Activated CD8-positive, alpha-beta memory T cell treated with anti-CD3 and anti-CD28 coated beads for 48 hours (primary cell): ENCODE results near the gene ERCC4.

ENCODE experiments used
- DNase-seq, 3 experiments: peaks; one replicate each; pipeline ENCODE4 v3.0.0-alpha.2; 2020; ENCODE audit warnings: low read depth in 2 of 3, low spot score in 2 of 3

The ERCC4 gene

DNA sequence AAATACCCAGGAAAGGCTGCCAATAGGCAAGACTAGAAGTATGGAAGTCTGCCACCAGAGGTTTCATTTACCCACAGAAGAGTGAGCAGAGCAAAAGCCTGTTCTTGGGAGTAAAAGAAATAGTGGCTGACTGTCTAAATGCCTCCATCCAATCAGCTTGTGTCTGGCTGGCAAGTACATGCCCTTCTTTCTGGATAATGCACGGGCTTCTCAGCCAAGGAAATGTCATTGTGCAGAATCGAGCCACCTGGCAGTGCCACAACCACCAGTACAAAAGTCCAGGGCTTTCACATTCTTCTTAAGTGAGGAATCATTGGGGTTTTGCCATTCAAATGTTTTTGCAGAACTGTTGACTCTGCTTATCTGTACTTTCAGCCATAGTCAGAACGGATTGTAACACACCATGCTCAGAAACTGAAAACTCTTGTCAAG is 10.1 kb upstream of the ERCC4 start:
- DNase-seq: no peak

GRCh38 chr16:13911306-13911705 is 8.6 kb upstream of the ERCC4 start:
- no peak for DNase-seq

- no peak for DNase-seq
Observed at GRCh38 chr16:13911871-13912270, 8.1 kb upstream of the ERCC4 start.

GRCh38 chr16:13912891-13913290 is 7.1 kb upstream of the ERCC4 start:
- DNase-seq: no peak

- no peak for DNase-seq
Observed at GRCh38 chr16:13913374-13914292, 6.3 kb upstream of the ERCC4 start.

GRCh38 chr16:13915033-13915635 is 4.8 kb upstream of the ERCC4 start:
- DNase-seq: no peak

DNA sequence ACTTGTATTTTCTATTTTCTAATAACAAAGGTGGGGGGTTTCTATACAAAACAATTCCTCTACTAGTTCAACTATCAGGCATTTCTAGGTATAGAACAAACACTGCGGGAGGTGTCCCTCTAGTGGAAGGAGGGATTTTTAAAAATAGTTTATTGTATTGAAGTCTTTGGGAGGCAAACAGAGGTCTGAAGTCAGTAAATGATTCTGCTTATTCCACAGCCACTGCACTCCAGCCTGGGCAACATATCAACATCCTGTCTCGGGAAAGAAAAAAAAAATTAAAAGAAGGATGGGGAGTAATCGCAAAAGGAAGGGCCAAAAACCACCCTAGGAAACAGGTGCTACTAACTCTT is 648 bp upstream of the ERCC4 start:
- no peak for DNase-seq

- DNase-seq: no peak
Observed at GRCh38 chr16:13920510-13920818, 510 bp downstream of the ERCC4 start.

- DNase-seq: no peak
Observed at GRCh38 chr16:13921328-13921727, 1.4 kb downstream of the ERCC4 start.

GRCh38 chr16:13923703-13924298 is 3.8 kb downstream of the ERCC4 start:
- DNase-seq: no peak

- DNase-seq: no peak
Observed at GRCh38 chr16:13926464-13926863, 6.5 kb downstream of the ERCC4 start.

DNA sequence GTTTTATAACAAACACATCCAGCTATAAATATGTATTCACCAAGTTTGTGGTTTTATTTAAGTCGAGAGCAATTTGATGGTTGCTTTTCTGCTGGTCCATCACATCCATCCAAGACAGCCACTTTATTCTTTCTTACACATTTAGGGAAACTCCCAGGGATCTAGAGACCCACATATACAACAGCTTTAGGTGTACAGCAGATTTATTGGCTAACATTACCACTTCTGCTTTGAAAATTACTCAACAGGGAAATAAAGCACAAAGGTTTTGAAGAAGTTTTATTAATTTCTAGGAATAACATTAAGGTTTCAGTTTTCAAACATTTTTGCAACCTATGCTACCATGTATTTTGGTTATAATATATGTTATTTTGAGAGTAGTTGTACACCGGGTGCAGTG is 6.9 kb downstream of the ERCC4 start:
- DNase-seq: no peak

DNA sequence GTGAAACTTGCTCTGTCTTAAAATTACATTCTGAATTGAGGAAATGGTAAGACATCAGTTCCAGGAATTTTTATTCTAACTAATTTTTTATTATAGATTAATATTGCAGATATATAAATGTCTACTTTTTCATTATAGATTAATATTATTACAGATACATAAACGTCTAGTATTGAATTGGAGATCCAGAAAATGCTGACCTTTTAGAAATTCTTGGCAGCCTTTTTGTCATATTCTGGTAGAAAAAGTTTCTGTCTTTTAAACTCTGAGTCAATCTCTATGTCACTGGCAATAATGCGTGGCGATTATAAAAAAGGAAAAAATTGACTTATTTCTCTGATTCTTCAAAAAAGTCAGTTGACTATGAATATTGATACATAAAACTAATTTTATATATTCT is 8.7 kb downstream of the ERCC4 start:
- DNase-seq: no peak

- no peak for DNase-seq
Observed at GRCh38 chr16:13931845-13932244, 11.9 kb downstream of the ERCC4 start.

GRCh38 chr16:13935408-13935807 is 15.5 kb downstream of the ERCC4 start:
- no peak for DNase-seq

DNA sequence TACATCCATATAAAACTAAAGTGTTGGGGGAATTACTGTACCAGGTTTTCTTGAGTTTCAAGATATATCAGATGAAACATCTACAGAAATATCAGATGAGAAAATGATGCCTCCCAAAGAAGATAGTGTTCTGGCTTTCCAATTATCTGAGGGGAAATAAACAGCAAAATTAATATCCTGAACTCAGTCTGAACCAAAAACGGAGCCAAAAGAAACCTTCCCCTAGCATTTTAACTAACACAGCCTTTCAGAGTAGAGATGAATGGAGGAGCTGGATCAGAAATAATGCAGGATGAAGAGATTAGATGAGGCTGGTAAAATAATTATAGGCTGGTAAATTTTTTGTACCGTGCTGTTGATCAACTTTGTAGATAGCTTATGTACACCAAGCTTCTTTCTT is 16.2 kb downstream of the ERCC4 start:
- no peak for DNase-seq

DNA sequence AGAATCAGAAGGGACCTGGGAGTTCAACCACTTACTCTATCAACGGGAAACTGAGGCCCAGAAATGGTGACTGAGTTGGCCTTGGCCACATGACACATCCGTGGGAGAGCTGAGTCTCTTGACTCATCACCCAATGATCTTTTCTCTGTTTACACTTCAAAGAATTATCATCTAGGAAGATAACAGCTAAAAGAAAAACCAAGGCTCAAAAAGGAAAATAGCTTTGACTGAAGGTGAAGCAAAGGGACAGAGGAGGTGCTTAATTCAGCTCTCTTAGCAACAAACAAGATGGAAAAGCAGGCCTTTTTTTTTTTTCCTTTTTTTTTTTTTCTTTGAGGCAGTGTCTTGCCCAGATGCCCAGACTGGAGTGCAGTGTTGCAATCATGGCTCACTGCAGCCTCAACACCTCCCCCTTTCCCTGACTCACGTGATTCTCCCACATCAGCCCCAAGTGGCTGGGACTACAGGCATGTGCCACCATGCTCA is 16.7 kb downstream of the ERCC4 start:
- DNase-seq: no peak

DNA sequence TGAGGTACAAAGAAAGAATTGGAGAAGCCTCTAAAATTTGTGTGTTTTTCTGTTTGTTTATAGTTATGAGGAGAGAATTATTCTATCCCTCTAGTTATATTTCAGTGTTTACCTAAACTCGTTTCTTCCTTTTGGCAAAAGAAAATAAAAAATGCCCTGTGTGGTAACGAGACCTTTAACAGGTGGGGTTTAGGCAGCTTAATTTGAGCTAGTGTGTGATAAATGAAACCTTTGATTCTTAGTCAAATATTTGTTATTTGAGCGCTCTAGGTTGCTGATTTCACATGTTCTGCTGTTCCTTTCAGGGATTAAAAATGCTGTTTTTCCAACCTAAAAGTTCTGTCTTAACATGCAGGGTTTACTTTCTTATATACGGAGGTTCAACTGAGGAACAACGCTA is 17.5 kb downstream of the ERCC4 start:
- DNase-seq: no peak

- no peak for DNase-seq
Observed at GRCh38 chr16:13938480-13938879, 18.5 kb downstream of the ERCC4 start.

DNA sequence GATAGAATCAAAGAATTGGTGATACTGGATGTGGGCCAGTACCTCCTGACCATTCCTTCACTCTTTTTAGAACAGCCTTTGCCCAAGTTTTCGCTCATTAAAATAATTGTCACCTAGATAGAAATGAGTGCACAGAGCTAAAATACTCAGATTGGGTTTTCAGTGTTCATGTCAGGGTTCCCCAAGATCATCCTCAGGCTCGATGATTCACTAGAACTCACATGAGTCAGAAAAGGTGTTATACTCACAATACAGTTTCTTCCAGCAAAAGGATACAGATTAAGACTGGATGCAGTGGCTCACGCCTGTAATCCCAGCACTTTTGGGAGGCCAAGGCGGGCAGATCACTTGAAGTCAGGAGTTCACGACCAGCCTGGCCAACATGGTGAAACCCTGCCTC is 19.9 kb downstream of the ERCC4 start:
- DNase-seq: no peak

- DNase-seq: no peak
Observed at GRCh38 chr16:13940397-13940933, 20.5 kb downstream of the ERCC4 start.

DNA sequence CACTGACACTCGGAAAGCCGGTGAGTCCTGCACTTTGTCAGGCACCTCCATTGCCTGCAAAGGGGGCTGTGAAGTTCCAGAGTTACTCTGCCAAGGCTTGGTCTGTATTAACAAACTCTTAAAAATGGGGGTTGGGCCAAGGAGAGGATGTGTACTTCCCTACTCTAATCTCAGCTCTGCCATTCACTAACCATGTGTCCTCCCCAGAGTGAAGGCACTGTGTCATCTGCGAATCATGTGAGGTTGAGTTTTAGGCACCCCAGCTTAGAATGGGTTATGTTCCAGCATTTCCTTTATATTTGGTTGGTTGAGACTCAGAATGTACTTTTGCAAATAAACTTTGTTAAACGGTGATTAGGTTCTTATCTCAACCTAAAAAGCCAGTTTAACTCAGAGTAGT is 24.9 kb downstream of the ERCC4 start:
- DNase-seq: no peak
